Endometrial microvascular endothelial cells (primary cell): ENCODE measurements around the gene ADARB2. TPM values are rescaled to one million over a fixed set of nuclear protein-coding genes. Genes with fewer than 3 reads are reported as not detected.
"Not testable (repeated sequence)": the region's sequence is repeated elsewhere in the genome, so short reads cannot be mapped to it uniquely, and the experiment has no call there.

Experiments
- in situ Hi-C: cut with HindIII; loops from 2 replicates; pipeline ENCODE4 v1.10.0; 2017; ENCODE audit warnings: low sequenced_read_pairs, low pct_unique_long_range_greater_than_20kb; ENCODE audit errors: inconsistent ontology term
- total RNA-seq: library from RNA; depleted of rRNA; stranded (reverse); fragments of >200 nt; gene quantifications from one replicate; pipeline ENCODE4 v1.2.3, GENCODE V29; 2015; ENCODE audit errors: inconsistent ontology term

The ADARB2 gene
- total RNA-seq, 1 donor from 2014 or later = not detected

DNA sequence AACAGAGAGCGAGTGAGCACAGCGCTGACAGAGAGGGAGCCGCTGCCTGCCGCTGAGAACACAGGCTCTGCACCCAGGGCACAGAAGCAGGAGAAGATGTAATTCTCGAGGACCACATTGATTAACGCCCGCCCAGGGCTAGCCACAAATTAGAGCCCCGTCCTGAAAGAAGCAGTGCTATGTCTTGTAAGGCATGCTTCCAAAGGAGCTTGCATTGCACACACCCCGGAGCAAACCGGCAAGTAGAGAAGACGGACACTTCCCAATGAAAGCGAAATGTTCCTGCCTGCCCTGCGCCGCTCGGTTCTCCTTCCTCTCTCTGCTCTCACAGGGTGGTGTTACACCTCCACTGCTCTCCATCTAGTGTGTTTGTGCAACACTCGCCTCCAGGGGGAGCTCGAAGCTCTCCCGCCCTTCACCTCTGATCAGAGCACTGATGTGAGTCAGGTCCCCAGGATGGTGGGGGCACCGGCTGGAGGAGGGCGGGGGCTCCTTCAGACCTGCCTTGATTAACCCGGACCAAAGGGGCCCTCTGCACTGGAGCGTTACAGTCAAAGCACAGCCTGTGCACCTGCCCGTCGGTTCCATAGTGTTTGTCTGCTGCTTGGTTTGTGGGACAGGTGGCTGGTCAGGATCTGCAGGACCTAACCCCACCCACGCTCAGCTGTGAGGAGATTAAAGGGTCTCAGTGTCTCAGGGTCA lies 316.5 kb downstream of the ADARB2 start:
- in situ Hi-C loops = no loop called here

DNA sequence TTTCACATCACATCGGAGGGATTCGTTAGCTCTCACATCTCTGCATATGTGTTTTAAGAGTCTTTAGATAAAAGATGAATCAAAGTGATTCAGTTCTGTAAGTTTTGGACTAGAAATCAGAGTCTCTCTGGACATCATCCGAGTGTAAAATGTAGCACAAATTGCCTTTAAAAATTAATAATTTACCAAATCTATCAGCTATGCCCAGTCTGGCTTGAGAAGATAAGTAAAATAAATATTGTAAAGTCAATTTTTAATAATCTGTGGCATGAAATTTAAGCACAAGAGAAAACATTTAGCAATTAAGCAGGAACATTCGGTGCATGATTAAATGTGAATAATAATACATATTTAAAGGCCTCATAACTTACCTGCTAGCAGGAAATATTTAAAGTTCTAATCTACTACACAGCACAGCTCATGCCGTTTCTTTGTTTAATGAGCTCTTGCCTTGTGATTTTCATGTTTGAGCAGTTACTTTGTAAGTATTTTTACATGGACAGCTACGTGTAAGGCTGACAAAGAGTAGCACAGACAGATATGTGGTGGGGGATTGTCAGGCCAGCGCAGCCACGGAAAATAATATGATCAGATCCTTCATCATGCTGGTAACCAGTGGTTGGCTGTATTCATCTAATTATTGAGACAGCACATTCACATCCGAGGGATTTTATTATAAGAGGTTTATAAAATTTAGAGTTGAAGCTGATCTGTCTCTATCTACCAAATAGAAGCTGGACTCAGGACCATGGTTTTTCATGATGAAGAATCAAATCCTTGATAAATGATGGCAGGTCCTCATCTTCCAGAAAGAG lies 317.3 kb downstream of the ADARB2 start:
- in situ Hi-C loops = no loop called here

DNA sequence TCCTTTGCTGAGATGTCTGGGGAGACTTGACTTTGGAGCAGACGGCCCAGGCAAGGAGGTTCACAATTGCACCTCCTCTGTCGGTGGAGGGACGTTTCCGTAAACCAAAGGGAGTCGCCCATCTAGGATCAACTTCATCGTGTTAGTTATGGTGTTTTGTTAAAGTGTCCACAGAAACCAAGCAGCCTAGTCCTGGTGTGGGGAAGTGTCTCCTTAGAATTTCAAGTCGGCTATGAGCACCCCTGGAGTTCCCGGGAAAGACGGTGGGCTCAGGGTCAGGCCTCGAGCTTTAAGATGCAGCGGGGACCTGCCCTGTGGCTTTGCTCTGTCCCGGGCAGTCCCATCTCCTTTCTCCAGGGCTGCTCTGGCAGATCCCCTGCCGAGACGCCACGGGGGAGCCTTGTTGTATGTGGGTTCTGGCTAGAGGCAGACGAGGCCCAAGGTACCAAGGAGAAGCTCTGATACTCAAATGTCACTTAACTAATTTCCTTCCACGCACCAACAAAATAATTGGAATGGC lies 319.2 kb downstream of the ADARB2 start:
- in situ Hi-C loops = no loop called here

DNA sequence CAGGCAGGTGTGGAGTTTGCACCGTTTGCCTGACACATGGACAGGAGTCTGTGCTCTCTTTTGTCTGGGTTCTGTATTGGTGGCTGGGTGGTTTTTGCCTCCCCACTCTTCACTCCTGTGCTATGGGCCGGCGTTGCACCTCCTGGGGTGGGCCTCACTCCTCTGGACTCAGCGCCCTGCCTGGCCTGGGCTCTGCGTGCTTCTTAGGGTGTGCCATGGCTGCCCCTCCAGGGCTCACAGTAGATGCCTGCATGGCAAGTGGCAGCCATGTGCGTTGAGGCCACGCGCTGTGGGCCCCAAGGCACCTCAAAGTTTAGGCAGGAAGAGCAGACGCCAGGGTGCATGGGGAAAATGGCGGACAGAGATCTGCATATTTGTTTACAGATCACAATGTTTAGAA lies 319.8 kb downstream of the ADARB2 start:
- in situ Hi-C loops = no loop called here

DNA sequence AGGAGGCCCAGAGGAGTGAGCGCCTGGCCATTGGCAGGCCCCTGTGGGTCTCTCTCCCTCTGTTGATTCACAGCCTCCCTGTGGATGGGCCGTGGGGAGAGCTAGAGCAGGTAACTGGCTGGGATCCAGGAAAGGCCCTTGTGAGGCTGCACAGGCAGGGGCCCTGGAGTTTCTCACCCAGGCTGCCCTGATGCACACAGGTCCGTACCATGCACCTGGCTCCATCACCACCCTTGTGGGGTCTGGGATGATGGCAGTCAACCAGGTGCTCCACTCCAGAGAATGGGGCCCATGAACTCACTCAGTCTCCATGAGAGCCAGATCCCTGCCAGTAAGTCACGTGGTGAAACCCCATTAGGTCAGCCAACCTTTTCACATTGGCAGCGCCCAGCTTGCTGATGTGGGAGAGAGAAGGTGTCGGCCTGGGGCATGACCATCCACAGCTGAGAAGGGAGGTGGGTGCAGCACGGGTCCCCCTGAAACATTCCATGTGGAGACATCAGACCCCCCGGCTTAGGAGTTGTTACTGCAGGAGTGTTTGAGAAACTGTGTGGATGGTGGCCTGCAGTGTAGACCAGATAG lies 320.8 kb downstream of the ADARB2 start:
- in situ Hi-C loops = no loop called here

DNA sequence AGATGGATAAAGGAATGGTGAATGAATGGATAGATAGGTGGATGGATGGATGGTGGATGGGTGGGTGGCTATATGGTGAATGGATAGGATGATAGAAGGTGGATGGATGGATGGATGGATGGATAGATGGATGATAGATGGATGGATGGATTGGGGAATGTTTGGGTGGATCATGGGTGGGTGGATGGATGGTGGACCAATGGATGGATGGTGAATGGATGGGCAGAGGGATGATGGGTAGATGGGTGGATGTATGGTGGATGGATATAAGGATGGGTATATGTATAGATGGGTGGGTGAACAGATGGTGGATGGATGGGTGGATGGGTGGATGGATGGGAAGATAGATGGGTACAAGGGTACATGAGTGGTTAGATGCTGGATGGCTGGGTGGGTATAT lies 322.4 kb downstream of the ADARB2 start:
- in situ Hi-C loops = no loop called here

DNA sequence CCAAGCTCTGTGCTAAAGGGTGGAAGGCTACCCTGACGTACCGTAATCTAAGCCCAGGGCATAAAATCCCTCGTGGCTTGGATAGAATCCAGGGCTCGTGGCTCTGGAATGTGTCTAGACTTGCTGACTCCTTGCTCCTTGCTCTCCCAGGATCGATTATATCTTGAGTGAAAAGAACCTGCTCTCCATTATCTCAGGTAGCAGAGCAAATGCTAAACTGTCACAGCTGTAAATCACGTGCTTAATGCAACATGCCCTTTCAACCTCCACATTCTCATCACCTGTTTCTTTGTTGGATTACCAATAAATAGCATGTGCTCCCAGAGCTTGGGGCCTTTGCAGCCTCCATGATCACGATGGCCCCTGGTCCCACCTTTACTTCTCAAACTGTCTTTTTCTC lies 323.0 kb downstream of the ADARB2 start:
- in situ Hi-C loops = not testable (repeated sequence)

DNA sequence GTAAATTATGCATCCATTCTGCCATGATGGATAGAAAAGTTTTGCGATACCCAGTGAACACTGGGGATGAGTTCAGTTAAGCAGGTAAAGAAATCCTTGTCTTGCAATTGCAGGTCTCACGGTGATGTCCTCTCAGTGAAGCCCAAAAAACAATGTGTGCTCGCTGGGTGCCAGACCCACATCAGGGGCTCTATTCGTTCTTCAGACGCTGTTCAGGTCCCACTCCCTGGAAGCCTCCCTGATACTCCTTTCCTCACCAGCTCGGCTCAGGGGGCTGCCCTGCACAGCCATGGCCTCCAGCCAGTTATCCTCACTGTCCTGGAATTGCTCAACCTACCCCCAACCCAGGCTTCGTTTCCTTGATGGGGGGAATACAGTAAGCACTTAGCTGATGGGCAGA lies 323.5 kb downstream of the ADARB2 start:
- in situ Hi-C loops = no loop called here

DNA sequence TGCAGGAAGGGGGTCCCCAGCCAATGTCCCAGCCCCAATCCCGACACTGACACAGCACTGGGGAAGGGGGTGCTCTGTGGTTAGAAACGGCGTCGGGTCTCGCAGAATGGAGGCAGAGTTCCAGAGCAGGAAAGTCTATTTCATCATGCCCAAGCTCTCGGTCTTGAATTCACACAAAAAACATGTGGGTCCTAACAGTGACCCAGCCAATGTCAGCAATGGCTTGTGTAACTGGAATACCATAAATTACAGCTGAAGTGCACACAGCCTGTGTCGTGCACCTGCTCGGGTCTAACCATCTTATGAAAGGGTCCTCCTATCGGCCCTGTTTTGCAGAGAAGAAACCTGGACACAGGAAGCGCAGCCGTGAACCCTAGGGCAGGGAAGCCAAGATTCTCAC lies 324.1 kb downstream of the ADARB2 start:
- in situ Hi-C loops = no loop called here

DNA sequence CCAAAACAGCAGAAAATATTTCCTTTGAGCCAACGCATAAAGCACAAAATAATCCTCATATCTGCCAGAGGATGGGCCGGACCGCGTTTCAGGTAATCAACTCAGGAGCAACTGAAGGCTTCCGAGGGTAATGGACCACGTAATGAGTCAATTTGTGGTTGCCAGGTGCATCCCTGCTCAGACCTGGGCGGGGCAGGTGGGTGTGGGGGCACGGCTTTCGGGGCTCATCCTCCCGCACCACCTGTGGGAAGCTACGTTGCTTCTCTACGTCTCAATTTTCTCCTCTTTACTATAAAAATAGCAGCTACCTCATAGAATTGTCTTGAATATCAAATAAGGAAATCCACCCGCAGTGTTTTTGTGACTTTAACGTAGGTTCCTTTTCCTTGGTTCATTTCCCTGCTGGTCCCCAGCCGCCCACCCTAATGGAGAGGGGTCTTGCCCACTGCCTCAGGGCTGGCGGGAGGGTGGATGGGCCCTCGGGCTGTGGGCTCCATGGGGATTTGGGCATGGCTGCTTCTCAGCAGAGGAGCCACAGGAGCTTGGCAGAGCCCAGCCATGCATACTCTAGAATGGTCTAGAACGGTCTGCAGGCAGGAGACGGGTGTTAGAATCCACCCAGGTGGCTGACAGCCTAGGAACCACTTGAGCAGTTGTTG lies 324.7 kb downstream of the ADARB2 start:
- in situ Hi-C loops = no loop called here

DNA sequence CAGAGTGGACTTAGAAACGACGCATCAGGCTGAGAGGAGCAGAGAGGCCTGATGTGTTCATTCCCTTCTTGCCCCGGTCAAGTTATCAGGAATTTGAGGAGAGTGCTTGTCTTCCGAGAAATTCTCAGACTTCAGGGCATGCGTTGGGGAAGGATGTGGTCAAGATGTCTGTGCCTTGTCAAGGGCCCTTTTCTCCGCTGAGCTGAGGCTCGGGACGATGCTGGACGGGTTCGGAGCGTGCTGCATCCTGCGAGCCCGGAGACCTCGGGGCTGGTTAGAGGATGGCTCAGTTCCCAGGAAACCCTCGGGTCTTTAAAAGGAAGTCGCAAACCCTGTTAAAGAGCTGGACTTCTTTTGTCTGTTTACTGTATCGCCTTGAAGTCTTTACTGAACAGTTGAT lies 325.4 kb downstream of the ADARB2 start:
- in situ Hi-C loops = no loop called here

DNA sequence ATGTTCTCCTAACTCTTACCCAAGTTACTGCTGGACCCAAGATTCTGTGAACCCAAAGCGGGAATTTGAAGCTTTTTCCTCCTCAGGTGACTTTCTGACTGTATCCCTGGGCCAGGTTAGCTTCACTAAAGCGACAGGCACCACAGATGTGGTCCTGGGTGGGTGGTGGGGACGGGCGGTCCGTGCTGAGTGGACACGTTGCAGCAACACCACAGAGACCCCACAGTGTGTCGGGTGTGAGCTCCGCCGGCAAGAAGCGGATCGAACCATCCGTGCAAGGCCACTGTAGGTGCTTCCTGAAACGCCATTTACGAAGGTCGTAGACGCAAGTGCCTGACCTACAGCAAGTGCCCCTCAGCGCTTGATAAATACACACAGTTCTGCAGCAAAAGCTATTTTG lies 325.9 kb downstream of the ADARB2 start:
- in situ Hi-C loops = no loop called here

DNA sequence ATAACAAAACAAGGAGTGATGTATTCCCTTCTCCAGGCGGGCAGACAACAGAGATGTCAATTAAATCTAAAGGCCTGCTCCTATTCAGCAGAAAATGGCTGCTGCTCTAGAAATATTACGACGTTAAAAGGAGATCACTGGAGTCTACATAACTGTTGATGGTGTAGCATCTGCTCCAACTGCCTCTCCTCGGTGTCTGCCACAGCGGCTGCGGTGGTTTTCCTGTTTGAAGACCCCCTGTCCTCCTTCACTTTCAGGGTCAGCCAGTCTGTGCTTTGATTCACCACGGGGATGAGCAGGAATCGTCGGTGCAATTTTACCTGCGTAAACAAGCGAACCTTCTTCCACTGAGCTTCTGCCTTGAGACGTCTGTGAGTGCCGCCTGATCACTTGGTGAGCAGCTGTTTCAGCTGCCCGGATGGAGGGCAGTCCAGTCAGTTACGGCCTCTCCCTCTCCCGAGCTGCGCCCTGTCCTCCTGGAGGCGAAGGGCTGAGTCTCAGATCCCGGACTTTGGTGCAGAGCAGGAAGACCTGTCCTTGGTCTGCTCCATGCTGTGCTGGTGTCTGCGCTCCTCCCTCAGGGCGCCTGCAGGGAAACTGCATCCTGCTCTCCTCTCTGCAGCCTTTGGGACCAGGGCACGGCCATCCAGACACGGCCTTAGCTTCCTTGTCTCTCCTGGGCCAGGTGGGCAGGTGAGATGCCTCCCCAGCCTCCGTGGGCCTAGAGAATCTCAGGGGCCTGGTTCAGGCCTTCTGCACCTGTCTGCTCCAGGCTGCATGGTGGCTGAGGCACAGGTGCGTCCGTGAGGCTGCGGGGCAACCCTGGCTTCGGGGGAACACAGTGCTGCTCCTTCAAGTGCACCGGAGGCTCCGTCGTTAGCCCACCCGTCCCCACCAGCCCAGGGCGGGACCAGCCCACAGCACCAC lies 326.6 kb downstream of the ADARB2 start:
- in situ Hi-C loops = no loop called here

DNA sequence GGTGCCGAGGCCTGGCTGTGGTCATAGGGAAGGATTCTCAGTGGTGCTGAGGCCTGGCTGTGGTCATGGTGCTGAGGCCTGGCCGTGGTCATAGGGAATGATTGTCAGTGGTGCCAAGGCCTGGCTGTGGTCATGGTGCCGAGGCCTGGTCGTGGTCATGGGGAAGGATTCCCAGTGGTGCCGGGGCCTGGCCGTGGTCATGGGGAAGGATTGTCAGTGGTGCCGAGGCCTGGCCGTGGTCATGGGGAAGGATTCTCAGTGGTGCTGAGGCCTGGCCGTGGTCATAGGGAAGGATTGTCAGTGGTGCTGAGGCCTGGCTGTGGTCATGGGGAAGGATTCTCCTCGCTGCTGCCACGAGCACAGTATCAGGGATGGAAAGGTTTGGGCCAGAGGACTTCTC lies 327.3 kb downstream of the ADARB2 start:
- in situ Hi-C loops = no loop called here

DNA sequence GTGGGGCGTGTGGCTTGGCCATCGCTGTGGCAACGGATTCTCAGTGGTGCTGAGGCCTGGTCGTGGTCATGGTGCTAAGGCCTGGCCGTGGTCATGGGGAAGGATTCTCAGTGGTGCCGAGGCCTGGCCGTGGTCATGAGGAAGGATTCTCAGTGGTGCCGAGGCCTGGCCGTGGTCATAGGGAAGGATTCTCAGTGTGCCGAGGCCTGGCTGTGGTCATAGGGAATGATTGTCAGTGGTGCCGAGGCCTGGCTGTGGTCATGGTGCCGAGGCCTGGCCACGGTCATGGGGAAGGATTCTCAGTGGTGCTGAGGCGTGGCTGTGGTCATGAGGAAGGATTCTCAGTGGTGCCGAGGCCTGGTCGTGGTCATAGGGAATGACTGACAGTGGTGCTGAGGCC lies 327.9 kb downstream of the ADARB2 start:
- in situ Hi-C loops = no loop called here

DNA sequence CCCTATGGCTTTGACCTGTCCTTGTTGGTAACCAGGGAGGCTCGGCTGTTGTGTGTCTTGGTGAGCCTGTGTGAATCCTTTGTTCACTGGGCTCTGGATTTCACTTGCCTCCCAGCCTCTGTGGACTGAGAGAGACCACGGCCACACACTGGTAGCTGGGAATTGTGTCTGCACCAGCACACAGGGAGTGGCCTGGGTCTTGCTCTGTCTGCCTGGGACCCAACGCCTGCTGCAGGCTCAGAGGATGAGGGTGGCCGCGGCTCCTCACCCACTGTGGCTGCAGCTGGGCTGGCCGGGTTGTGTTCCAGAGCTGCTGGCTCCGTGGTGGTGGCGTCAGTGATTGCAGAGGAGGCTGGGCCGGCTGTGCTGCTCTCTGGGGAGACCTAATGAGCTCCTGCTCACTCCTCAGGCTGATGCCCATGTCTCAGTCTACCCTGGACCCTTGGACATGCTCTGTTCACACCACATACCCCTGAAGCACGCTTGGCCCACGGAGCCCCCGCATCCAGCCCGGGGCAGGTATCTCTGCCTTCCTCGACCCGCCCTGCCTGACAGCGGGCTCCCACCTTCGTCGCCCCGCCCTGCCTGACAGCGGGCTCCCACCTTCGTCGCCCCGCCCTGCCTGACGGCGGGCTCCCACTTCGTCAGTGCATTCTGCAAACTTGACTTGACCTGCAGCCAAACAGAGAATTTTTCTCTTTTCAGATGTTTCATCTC lies 328.5 kb downstream of the ADARB2 start:
- in situ Hi-C loops = no loop called here

DNA sequence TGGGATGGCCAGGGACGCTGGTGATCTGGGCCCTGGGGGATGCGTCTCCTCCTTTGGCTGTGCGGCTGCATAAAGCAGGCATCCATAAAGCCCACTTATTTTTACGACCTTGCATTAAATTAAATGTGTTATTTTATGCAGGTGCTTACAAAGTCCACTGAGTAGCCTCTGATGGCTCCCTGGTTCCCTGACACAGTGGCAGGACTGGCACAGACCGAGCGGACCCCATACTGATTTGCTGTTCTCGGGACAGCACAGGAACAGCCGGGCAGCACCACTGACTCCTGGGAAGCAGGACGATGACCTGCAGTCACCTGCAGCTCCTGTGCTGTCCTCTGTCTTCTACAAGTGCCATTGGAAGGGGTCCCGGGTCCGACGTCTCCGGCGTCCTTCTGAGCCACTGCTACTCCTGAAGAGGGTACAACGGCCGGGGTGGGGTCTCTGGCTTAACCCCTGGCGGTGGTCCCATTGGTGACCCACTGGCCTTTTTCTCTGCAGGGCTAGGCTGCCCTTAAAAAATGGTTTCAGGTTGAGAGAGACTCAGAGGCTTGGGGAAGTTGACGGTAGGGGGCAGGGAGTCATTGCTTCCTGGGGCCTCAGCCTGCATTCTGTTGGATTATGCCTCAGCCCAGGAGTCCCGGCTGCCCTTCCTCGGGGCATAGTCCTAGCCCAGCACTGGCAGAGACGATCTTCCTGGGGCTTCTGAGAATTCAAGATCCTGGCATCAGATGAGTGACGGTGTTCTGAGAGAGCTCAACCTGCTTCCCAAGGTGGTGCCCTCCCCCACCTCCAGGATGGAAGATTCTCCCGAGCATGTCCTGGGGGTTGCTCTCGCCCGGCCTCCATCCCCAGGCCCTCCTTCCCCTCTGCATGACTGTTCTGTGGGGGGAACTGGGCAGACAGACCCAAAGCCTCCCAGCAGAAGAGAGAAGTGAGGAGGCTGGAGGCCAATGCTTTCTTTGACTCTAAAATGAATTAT lies 330.1 kb downstream of the ADARB2 start:
- in situ Hi-C loops = no loop called here
